Upper lobe of left lung (tissue), 6 donors: ENCODE results near the gene HRH1. TPM values are rescaled to one million over a fixed set of nuclear protein-coding genes. Genes with fewer than 3 reads are reported as not detected.

Source experiments
- ATAC-seq, 2 donors: fragments of 200-7000 bp; cut with Tn5 transposase; one replicate each; pipeline ENCODE4 v1.9.1; 2022; ENCODE audit warnings: mild to moderate bottlenecking in 2 of 2, moderate library complexity in 2 of 2; ENCODE audit not compliant: low FRiP score in 2 of 2
- DNase-seq, 2 donors: peaks; one replicate each; pipeline ENCODE4 v3.0.0-alpha.2; 2019 to 2020
- H3K27ac ChIP-seq, 4 donors: fragments of 200-600 bp; sonication (generic); one replicate each; pipeline ENCODE4 v1.5.1; 2016 to 2019
- H3K27me3 ChIP-seq, 4 donors: fragments of 200-600 bp; sonication (generic); one replicate each; pipeline ENCODE4 v1.5.1; 2017 to 2019
- H3K36me3 ChIP-seq, 4 donors: fragments of 200-600 bp; sonication (generic); one replicate each; pipeline ENCODE4 v1.5.1; 2016 to 2019
- H3K4me1 ChIP-seq, 4 donors: fragments of 200-600 bp; sonication (generic); one replicate each; pipeline ENCODE4 v1.5.1; 2018 to 2019
- H3K4me3 ChIP-seq, 4 donors: fragments of 200-600 bp; sonication (generic); one replicate each; pipeline ENCODE4 v1.5.1; 2017 to 2019; ENCODE audit warnings: mild to moderate bottlenecking in 2 of 4, moderate library complexity in 1 of 4
- H3K9me3 ChIP-seq, 4 donors: fragments of 200-600 bp; sonication (generic); one replicate each; pipeline ENCODE4 v1.5.1; 2018 to 2019
- EP300 ChIP-seq, 4 donors: sonication (generic); formaldehyde crosslinking; IDR thresholded peaks; one replicate each; pipeline ENCODE4 v1.5.1; 2017; ENCODE audit warnings: antibody characterized with exemption in 4 of 4, control low read depth in 2 of 4
- POLR2A ChIP-seq, 4 donors: fragments of 450-650 bp; IDR thresholded peaks; one replicate each; pipeline ENCODE4 v1.5.1; 2016 to 2017; ENCODE audit warnings: antibody characterized with exemption in 4 of 4, mild to moderate bottlenecking in 2 of 4
- POLR2AphosphoS5 ChIP-seq, 2 donors: sonication (generic); formaldehyde crosslinking; IDR thresholded peaks; one replicate each; pipeline ENCODE4 v1.5.1; 2017; ENCODE audit warnings: antibody characterized with exemption in 2 of 2
- WGBS, 2 donors: methylation state at CpG; one replicate each; pipeline ENCODE4 v1.1.5; 2017 to 2018; 5-methylcytosine and 5-hydroxymethylcytosine counted together
- total RNA-seq, 6 donors: library from RNA; depleted of rRNA in 4 of 6; stranded (reverse); fragments of >200 nt in 4 of 6; gene quantifications; one replicate each; pipeline versions ENCODE4 v1.1.0 to v1.2.1, GENCODE V29; 2016 to 2021
- TF ChIP-seq, protein P1 (sequence below), 6 experiments: fragments of 450-650 bp in 4 of 6; fragments of 200-600 bp in 2 of 6; sonication (generic) in 2 of 6; IDR thresholded peaks; one replicate each; pipeline ENCODE4 v1.5.1; 2016 to 2019; ENCODE audit warnings: antibody characterized with exemption in 6 of 6
- donor health status: DM: no; HTN: no; CAD: no; lungs with moderate emphysema.
- donor health status: DM: no; HTN: yes; CAD: no; lungs with severe emphysema.

The HRH1 gene
- total RNA-seq, 6 donors from 2014 or later, result 2.9 to 13.4 (median 3.7) TPM

DNA sequence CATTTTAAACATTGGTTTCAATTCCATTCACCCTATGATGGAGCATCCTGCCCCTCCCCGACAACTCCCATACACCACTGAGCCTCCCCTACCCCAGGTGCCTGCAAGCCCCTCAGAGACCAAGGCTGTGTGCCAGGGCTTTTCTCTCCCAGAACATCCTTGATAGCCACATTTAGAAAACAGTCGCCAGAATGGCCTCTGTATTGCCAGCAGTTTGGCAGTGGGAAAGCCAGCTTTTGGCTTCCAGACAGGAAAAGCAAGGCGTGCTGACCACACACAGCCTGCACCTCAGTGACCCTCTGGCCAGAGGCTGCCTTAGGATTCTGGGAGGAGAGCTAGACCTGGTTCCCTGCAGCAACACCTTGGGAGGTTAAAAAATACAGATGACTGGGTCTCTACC is 18.2 kb upstream of the HRH1 start:
- H3K27ac ChIP-seq, result no peak overlapping the region
- no peaks in the 10 kb centered on the region for H3K27me3 ChIP-seq
- WGBS, 2 donors, result 82 to 88% methylated on average over 2 to 3 of the region's 3 CpGs
- no peaks in the 10 kb centered on the region for H3K9me3 ChIP-seq
- no peak for TF ChIP-seq POLR2A (IDR thresholded peaks at IDR 0.05)
- no peak for TF ChIP-seq EP300 (IDR thresholded peaks at IDR 0.05)
- TF ChIP-seq POLR2AphosphoS5 (IDR thresholded peaks at IDR 0.05), result no peak
- TF ChIP-seq, protein P1, sequence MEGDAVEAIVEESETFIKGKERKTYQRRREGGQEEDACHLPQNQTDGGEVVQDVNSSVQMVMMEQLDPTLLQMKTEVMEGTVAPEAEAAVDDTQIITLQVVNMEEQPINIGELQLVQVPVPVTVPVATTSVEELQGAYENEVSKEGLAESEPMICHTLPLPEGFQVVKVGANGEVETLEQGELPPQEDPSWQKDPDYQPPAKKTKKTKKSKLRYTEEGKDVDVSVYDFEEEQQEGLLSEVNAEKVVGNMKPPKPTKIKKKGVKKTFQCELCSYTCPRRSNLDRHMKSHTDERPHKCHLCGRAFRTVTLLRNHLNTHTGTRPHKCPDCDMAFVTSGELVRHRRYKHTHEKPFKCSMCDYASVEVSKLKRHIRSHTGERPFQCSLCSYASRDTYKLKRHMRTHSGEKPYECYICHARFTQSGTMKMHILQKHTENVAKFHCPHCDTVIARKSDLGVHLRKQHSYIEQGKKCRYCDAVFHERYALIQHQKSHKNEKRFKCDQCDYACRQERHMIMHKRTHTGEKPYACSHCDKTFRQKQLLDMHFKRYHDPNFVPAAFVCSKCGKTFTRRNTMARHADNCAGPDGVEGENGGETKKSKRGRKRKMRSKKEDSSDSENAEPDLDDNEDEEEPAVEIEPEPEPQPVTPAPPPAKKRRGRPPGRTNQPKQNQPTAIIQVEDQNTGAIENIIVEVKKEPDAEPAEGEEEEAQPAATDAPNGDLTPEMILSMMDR (IDR thresholded peaks at IDR 0.05), result no peak
- no peaks in the 10 kb centered on the region for H3K36me3 ChIP-seq
- peaks cover 4 to 13% (median 12%) of the 10 kb centered on the region in 4 donors for H3K4me1 ChIP-seq
- no peak for DNase-seq
- no peak overlapping the region for H3K4me3 ChIP-seq
- no peak for ATAC-seq

DNA sequence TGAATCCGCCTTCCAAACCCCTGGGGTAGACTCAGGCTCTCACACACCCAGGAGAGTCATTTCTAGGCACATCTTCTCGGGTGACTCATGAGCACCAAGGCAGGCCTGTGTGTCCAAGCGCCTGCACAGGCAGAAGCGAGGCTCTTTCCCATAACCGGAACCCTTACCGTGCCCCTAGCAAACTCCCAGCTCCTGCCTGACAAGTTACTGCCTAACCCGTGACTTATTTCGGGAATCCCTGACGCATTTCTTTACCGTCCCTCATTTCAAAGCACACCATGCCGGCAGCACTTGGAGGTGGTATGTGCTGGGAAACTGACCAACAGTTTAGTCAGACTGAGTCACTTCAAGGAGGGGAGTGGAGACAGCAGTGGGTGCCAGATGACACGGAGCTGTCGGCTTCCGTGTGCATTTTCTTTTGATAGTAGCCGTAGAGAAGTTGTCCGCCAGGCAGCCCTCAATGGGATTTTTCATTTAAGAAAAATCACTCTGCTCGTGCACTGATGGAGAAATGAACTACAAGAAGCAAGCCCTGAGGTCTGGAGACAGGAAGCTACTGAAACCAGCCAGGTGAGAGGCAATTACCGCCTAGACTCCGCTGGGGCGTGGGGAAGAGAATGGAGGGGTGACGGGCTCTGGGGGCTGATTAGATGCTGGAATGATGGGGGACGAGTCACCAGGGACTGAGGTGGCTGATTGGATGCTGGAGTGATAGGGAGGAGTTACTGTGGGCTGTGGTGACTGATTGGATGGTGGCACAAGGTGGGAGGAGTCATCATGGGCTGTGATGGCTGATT is 17.3 kb upstream of the HRH1 start:
- TF ChIP-seq EP300 (IDR thresholded peaks at IDR 0.05), result no peak
- peak; percentile 6 to 49 for TF ChIP-seq POLR2AphosphoS5 (IDR thresholded peaks at IDR 0.05)
- no peak for TF ChIP-seq POLR2A (IDR thresholded peaks at IDR 0.05)
- TF ChIP-seq, protein P1 (IDR thresholded peaks at IDR 0.05), result no peak
- Histone ChIP-seq H3K36me3 (no peaks in the 10 kb centered on the region), H3K9me3 (no peaks in the 10 kb centered on the region), H3K4me1 (peaks cover 4 to 13% (median 12%) of the 10 kb centered on the region in 4 donors), H3K27ac (peak overlapping the region in 1 of 4 donors; percentile 46), H3K4me3 (no peak overlapping the region), H3K27me3 (no peaks in the 10 kb centered on the region)
- 83 to 86% methylated on average over 22 of the region's 22 CpGs for WGBS, 2 donors
- no peak for DNase-seq
- peak; percentile 72 to 91 for ATAC-seq

- H3K4me1 ChIP-seq, result peaks cover 4 to 13% (median 12%) of the 10 kb centered on the region in 4 donors
- peak overlapping the region in 1 of 4 donors; percentile 46 for H3K27ac ChIP-seq
- no peaks in the 10 kb centered on the region for H3K36me3 ChIP-seq
- H3K4me3 ChIP-seq, result no peak overlapping the region
- H3K27me3 ChIP-seq, result no peaks in the 10 kb centered on the region
- DNase-seq, result no peak
- no peak for ATAC-seq
- TF ChIP-seq, protein P1 (IDR thresholded peaks at IDR 0.05), result no peak
- no peak for TF ChIP-seq EP300 (IDR thresholded peaks at IDR 0.05)
- no peak for TF ChIP-seq POLR2AphosphoS5 (IDR thresholded peaks at IDR 0.05)
- TF ChIP-seq POLR2A (IDR thresholded peaks at IDR 0.05), result no peak
- WGBS, 2 donors, result 89 to 91% methylated on average over 6 of the region's 6 CpGs
- H3K9me3 ChIP-seq, result no peaks in the 10 kb centered on the region
Measured at GRCh38 chr3:11137627-11137959, 16.7 kb upstream of the HRH1 start.

DNA sequence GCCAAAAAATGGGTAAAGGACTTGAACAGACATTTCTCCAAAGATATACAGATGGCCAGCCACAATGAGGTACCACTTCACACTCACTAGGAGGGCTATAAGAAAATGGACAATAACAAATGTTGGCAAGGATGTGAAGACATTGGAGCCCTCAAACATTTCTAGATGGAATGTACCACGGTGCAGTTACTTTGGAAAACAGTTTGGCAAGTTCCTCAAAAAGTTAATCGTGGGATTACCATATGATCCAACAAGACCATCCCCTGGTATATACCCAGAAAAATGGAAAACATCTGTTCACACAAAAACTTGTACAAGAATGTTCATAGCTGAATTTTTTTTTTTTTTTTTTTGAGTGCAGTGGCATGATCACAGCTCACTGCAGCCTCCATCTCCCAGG is 15.9 kb upstream of the HRH1 start:
- DNase-seq (no peak), ATAC-seq (no peak)
- Histone ChIP-seq H3K4me3 (no peak overlapping the region), H3K27me3 (no peaks in the 10 kb centered on the region), H3K4me1 (peaks cover 4 to 13% (median 12%) of the 10 kb centered on the region in 4 donors), H3K27ac (no peak overlapping the region), H3K36me3 (no peaks in the 10 kb centered on the region), H3K9me3 (no peaks in the 10 kb centered on the region)
- TF ChIP-seq, protein P1 (IDR thresholded peaks at IDR 0.05), result no peak
- TF ChIP-seq POLR2A (IDR thresholded peaks at IDR 0.05), result no peak
- no peak for TF ChIP-seq POLR2AphosphoS5 (IDR thresholded peaks at IDR 0.05)
- TF ChIP-seq EP300 (IDR thresholded peaks at IDR 0.05), result no peak
- WGBS, 2 donors, result 85 to 90% methylated on average over 2 of the region's 2 CpGs
